ENCODE data around the gene TLX2. TPM values are rescaled to one million over a fixed set of nuclear protein-coding genes. Genes with fewer than 3 reads are reported as not detected.

TLX2 gene
- total RNA-seq, 8 experiments from 2014 or later = 0.05 to 1.5 (median 0.73) TPM; not detected in 1

GRCh38 chr2:74524955-74525716 lies 10.9 kb downstream of the TLX2 start:
- 80 to 100% (median 90%) methylated on average over 1 to 7 of the region's 10 CpGs; no CpG with 5 or more reads in 4 of the 10 experiments for WGBS, 10 experiments
- no peak for ATAC-seq (replicated peaks in 6 of 8)
- no peak overlapping the region for H3K27ac ChIP-seq
- no peak overlapping the region for H3K4me3 ChIP-seq
- peaks cover 5 to 6% of the 10 kb centered on the region in 2 donors for H3K4me1 ChIP-seq (replicated peaks in 1 of 2)
- in situ Hi-C loops (cut with MboI; ENCODE audit: low pct_unique_long_range_greater_than_20kb in 2 of 9, low sequenced_read_pairs in 9 of 9, unreplicated experiment in 9 of 9) = no loop called here

GRCh38 chr2:74525717-74526648 lies 11.7 kb downstream of the TLX2 start, which contains the start of gene DQX1:
Gene DQX1 (minus strand): TSS chr2:74526231. CDS start chr2:74525729, 502 bp downstream.
- Histone ChIP-seq H3K27ac (no peak within 1 kb of the TSS), H3K4me3 (no peak within 1 kb of the TSS), H3K4me1 (replicated peaks in 1 of 2) (peaks cover 8% of the 10 kb centered on the region in 2 donors)
- in situ Hi-C loops (cut with MboI; ENCODE audit: low pct_unique_long_range_greater_than_20kb in 2 of 9, low sequenced_read_pairs in 9 of 9, unreplicated experiment in 9 of 9) = no loop called here
- no peak for ATAC-seq (replicated peaks in 6 of 8)
- WGBS, 10 experiments = 60 to 100% (median 90%) methylated on average over 1 to 11 of the region's 11 CpGs; no CpG with 5 or more reads in 1 of the 10 experiments

GRCh38 chr2:74526649-74527230 lies 12.5 kb downstream of the TLX2 start:
- WGBS, 10 experiments = 82 to 100% (median 97%) methylated on average over 1 to 6 of the region's 11 CpGs; no CpG with 5 or more reads in 2 of the 10 experiments
- Histone ChIP-seq H3K4me3 (no peak overlapping the region), H3K4me1 (replicated peaks in 1 of 2) (peaks cover 13 to 15% of the 10 kb centered on the region in 2 donors), H3K27ac (no peak overlapping the region)
- no peak for ATAC-seq (replicated peaks in 6 of 8)
- in situ Hi-C loops (cut with MboI; ENCODE audit: low pct_unique_long_range_greater_than_20kb in 2 of 9, low sequenced_read_pairs in 9 of 9, unreplicated experiment in 9 of 9) = no loop called here

GRCh38 chr2:74527741-74528140 lies 13.5 kb downstream of the TLX2 start:
- 60 to 100% (median 100%) methylated on average over 1 to 6 of the region's 9 CpGs; no CpG with 5 or more reads in 4 of the 10 experiments for WGBS, 10 experiments
- peaks cover 13 to 17% of the 10 kb centered on the region in 2 donors for H3K4me1 ChIP-seq (replicated peaks in 1 of 2)
- in situ Hi-C loops (cut with MboI; ENCODE audit: low pct_unique_long_range_greater_than_20kb in 2 of 9, low sequenced_read_pairs in 9 of 9, unreplicated experiment in 9 of 9) = no loop called here

DNA sequence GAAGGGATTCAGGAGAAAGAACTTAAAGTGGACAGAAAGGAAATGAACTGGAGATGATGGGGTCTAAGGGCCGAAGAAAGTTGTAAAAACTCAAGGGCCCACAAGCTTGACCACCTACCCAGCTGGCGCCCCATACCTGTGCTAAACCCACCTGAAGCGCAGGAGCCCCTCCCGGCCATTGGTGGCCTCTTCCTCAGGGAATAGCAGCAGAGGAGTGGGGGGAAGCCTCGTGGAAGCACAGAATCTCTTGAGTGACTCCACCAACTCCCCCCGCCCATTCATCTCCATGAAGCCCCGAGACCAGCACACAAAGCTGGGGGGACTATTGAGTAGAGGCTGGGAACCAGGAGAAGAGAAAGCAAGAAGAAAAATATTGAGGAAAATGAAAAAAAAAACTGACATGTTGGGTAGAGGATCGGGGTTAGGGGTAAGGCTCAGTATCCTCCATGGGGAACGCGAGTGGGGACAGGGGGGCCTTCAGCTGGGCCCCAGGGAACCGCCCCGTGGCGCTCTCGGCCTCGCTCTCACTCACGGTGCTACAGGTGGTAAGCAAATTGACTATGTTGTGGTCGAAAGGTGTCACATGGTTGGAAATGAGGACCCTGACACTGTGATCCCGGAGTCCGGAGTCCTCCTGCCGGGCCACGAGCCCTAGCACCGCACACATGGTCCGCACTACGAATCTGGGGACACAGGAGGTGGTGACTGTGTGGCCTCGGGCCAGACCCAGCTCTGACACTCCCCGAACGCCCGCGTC lies 14.5 kb downstream of the TLX2 start:
- Histone ChIP-seq H3K4me1 (replicated peaks in 1 of 2) (peaks cover 13 to 17% of the 10 kb centered on the region in 2 donors), H3K27ac (peak overlapping the region; percentile 67 to 86), H3K4me3 (peak overlapping the region; percentile 69 to 96 (median 91))
- in situ Hi-C loops (cut with MboI; ENCODE audit: low pct_unique_long_range_greater_than_20kb in 2 of 9, low sequenced_read_pairs in 9 of 9, unreplicated experiment in 9 of 9) = no loop called here
- 0 to 67% (median 33%) methylated on average over 1 to 9 of the region's 29 CpGs; no CpG with 5 or more reads in 3 of the 10 experiments for WGBS, 10 experiments
- ATAC-seq (replicated peaks in 6 of 8) = no peak

More at GRCh38 chr2:74527741-74528140, 13.5 kb downstream of the TLX2 start:
- H3K4me3 ChIP-seq = no peak overlapping the region
- no peak overlapping the region for H3K27ac ChIP-seq
- no peak for ATAC-seq (replicated peaks in 6 of 8)

DNA sequence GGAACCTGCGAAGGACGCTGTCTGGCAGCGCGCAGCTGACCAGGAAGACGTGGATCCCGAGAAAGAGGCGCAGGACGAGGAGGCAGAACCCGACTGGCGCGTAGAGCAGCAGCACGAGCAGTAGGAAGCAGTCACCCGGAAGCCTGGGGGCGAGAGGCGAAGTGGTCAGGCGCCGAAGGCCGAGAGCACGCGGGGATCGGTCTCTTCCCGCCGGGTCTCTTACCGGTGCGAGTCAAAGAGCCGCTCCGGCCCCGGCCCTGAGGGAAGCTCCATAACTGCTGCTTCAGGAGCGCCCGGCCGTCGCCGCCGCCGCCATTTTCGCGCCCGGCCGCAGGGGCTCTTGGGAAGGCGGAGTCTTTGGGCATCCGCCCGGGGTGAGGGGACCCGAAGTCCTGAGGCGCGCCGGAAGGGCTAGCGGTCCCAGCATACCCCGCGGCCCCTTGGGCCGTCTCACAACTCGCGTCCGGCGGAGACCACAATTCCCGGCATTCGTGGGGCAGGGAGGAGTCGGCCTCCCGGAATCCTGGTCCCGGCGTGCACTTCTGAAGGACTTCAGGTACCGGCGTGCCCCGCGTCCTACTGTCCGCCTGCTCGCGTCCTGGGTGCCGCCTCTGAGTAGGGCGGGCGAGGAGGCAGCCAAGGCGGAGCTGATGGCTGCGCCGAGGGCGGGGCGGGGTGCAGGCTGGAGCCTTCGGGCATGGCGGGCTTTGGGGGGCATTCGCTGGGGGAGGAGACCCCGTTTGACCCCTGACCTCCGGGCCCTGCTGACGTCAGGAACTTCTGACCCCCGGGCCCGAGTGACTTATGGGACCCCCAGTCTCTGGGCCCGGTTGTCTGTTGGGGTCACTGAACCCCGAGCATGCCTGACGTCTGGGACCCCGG lies 15.3 kb downstream of the TLX2 start, which contains the start of the genes AUP1 and HTRA2:
AUP1 (minus strand) TSS at position 350 of the 882 bp plus-strand sequence; CDS start at position 273, 77 bp downstream.
HTRA2 (plus strand) TSS at position 577 of the 882 bp plus-strand sequence; CDS start at position 651, 74 bp downstream.
- WGBS, 10 experiments = 0 to 2% (median 1%) methylated on average over 5 to 33 of the region's 87 CpGs; no CpG with 5 or more reads in 7 of the 10 experiments
- in situ Hi-C loops (cut with MboI; ENCODE audit: low pct_unique_long_range_greater_than_20kb in 2 of 9, low sequenced_read_pairs in 9 of 9, unreplicated experiment in 9 of 9) = no loop called here

DNA sequence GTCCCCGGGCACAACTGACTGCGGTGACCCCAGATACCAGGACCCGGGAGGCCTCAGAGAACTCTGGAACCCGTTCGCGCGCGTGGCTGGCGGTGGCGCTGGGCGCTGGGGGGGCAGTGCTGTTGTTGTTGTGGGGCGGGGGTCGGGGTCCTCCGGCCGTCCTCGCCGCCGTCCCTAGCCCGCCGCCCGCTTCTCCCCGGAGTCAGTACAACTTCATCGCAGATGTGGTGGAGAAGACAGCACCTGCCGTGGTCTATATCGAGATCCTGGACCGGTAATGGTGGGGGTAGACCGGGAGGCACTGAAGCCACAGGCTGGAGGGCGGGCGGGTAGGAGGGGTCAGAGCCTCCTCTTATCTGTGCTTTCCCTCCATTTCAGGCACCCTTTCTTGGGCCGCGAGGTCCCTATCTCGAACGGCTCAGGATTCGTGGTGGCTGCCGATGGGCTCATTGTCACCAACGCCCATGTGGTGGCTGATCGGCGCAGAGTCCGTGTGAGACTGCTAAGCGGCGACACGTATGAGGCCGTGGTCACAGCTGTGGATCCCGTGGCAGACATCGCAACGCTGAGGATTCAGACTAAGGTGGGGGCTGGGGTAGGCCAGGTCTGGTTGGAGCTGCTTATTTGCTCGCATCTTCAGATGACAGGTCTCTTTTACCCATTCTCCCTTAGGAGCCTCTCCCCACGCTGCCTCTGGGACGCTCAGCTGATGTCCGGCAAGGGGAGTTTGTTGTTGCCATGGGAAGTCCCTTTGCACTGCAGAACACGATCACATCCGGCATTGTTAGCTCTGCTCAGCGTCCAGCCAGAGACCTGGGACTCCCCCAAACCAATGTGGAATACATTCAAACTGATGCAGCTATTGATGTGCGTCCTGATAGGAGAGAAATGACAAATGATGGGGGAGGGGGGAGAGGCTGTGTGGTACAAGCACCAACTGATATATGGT lies 16.3 kb downstream of the TLX2 start:
- WGBS, 10 experiments = 0 to 40% (median 5%) methylated on average over 1 to 7 of the region's 54 CpGs; no CpG with 5 or more reads in 1 of the 10 experiments
- H3K27ac ChIP-seq = peak overlapping the region; percentile 37 to 40
- peak; percentile 3 to 30 (median 14) for ATAC-seq (replicated peaks in 6 of 8)
- H3K4me3 ChIP-seq = peak overlapping the region; percentile 69 to 96 (median 91)
- in situ Hi-C loops (cut with MboI; ENCODE audit: low pct_unique_long_range_greater_than_20kb in 2 of 9, low sequenced_read_pairs in 9 of 9, unreplicated experiment in 9 of 9) = no loop called here
- H3K4me1 ChIP-seq (replicated peaks in 1 of 2) = peaks cover 13 to 17% of the 10 kb centered on the region in 2 donors

More for the DNA sequence above, 15.3 kb downstream of the TLX2 start, which contains the start of the genes AUP1 and HTRA2:
- H3K4me3 ChIP-seq = peak within 1 kb of the TSS; percentile 69 to 96 (median 91)
- peaks cover 13 to 17% of the 10 kb centered on the region in 2 donors for H3K4me1 ChIP-seq (replicated peaks in 1 of 2)
- peak; percentile 86 to 95 (median 94) for ATAC-seq (replicated peaks in 6 of 8)
- peak within 1 kb of the TSS; percentile 67 to 86 for H3K27ac ChIP-seq

- in situ Hi-C loops (cut with MboI; ENCODE audit: low pct_unique_long_range_greater_than_20kb in 2 of 9, low sequenced_read_pairs in 9 of 9, unreplicated experiment in 9 of 9) = no loop called here
- H3K4me3 ChIP-seq = no peak overlapping the region
- H3K27ac ChIP-seq = no peak overlapping the region
- no peak for ATAC-seq (replicated peaks in 6 of 8)
- peaks cover 13 to 17% of the 10 kb centered on the region in 2 donors for H3K4me1 ChIP-seq (replicated peaks in 1 of 2)
- 78 to 100% (median 95%) methylated on average over 1 to 5 of the region's 7 CpGs; no CpG with 5 or more reads in 3 of the 10 experiments for WGBS, 10 experiments
These were observed 17.4 kb downstream of the TLX2 start for GRCh38 chr2:74531666-74532065.

- no peak overlapping the region for H3K27ac ChIP-seq
- in situ Hi-C loops (cut with MboI; ENCODE audit: low pct_unique_long_range_greater_than_20kb in 2 of 9, low sequenced_read_pairs in 9 of 9, unreplicated experiment in 9 of 9) = no loop called here
These were observed 18.0 kb downstream of the TLX2 start for GRCh38 chr2:74532222-74532621.

GRCh38 chr2:74533464-74533863 lies 19.2 kb downstream of the TLX2 start:
- no peak overlapping the region for H3K27ac ChIP-seq
- 73 to 100% (median 100%) methylated on average over 1 to 4 of the region's 4 CpGs; no CpG with 5 or more reads in 1 of the 10 experiments for WGBS, 10 experiments
- in situ Hi-C loops (cut with MboI; ENCODE audit: low pct_unique_long_range_greater_than_20kb in 2 of 9, low sequenced_read_pairs in 9 of 9, unreplicated experiment in 9 of 9) = no loop called here
- ATAC-seq (replicated peaks in 6 of 8) = no peak
- peaks cover 10 to 14% of the 10 kb centered on the region in 2 donors for H3K4me1 ChIP-seq (replicated peaks in 1 of 2)
- H3K4me3 ChIP-seq = no peak overlapping the region

More at GRCh38 chr2:74532222-74532621, 18.0 kb downstream of the TLX2 start:
- Histone ChIP-seq H3K4me1 (replicated peaks in 1 of 2) (peaks cover 13 to 17% of the 10 kb centered on the region in 2 donors), H3K4me3 (peak overlapping the region in 1 of 5 donors; percentile 10)
- ATAC-seq (replicated peaks in 6 of 8) = no peak
